ENCODE data around the gene TSPAN18. TPM values are rescaled to one million over a fixed set of nuclear protein-coding genes. Genes with fewer than 3 reads are reported as not detected.

TSPAN18 gene
- total RNA-seq, 1 donor from 2014 or later = 2.8 TPM

GRCh38 chr11:44969651-44970252 is 243.0 kb downstream of the TSPAN18 start:
- Mint-ChIP-seq H3K4me1 (no peaks in the 10 kb centered on the region), H3K9me3 (no peaks in the 10 kb centered on the region), H3K4me3 (no peak overlapping the region), H3K36me3 (ENCODE audit: low read depth) (no peaks in the 10 kb centered on the region), H3K27me3 (no peaks in the 10 kb centered on the region), H3K27ac (no peak overlapping the region)
- intact Hi-C loops (cut with micrococcal nuclease) = no loop called here
- POLR2A ChIA-PET = no interaction called here
- CTCF ChIA-PET = no interaction called here
- ATAC-seq (ENCODE audit: low read depth) (no peak), DNase-seq (no peak)
- TF ChIP-seq, protein P1, sequence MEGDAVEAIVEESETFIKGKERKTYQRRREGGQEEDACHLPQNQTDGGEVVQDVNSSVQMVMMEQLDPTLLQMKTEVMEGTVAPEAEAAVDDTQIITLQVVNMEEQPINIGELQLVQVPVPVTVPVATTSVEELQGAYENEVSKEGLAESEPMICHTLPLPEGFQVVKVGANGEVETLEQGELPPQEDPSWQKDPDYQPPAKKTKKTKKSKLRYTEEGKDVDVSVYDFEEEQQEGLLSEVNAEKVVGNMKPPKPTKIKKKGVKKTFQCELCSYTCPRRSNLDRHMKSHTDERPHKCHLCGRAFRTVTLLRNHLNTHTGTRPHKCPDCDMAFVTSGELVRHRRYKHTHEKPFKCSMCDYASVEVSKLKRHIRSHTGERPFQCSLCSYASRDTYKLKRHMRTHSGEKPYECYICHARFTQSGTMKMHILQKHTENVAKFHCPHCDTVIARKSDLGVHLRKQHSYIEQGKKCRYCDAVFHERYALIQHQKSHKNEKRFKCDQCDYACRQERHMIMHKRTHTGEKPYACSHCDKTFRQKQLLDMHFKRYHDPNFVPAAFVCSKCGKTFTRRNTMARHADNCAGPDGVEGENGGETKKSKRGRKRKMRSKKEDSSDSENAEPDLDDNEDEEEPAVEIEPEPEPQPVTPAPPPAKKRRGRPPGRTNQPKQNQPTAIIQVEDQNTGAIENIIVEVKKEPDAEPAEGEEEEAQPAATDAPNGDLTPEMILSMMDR (IDR thresholded peaks at IDR 0.05) = no peak

GRCh38 chr11:44970293-44970692 is 243.5 kb downstream of the TSPAN18 start:
- ATAC-seq (ENCODE audit: low read depth) = no peak
- TF ChIP-seq, protein P1 (IDR thresholded peaks at IDR 0.05) = no peak
- H3K36me3 Mint-ChIP-seq (ENCODE audit: low read depth) = no peaks in the 10 kb centered on the region
- no peaks in the 10 kb centered on the region for H3K4me1 Mint-ChIP-seq
- intact Hi-C loops (cut with micrococcal nuclease) = no loop called here
- no peak for DNase-seq
- ChIA-PET POLR2A (no interaction called here), CTCF (no interaction called here)
- H3K27ac Mint-ChIP-seq = no peak overlapping the region
- no peaks in the 10 kb centered on the region for H3K9me3 Mint-ChIP-seq
- no peaks in the 10 kb centered on the region for H3K27me3 Mint-ChIP-seq
- H3K4me3 Mint-ChIP-seq = no peak overlapping the region

- POLR2A ChIA-PET = no interaction called here
- no peaks in the 10 kb centered on the region for H3K27me3 Mint-ChIP-seq
- intact Hi-C loops (cut with micrococcal nuclease) = no loop called here
- no peak overlapping the region for H3K27ac Mint-ChIP-seq
- H3K4me1 Mint-ChIP-seq = no peaks in the 10 kb centered on the region
- no peaks in the 10 kb centered on the region for H3K9me3 Mint-ChIP-seq
- no peak overlapping the region for H3K4me3 Mint-ChIP-seq
- no peak for ATAC-seq (ENCODE audit: low read depth)
- DNase-seq = no peak
- TF ChIP-seq, protein P1 (IDR thresholded peaks at IDR 0.05) = no peak
- CTCF ChIA-PET = no interaction called here
- H3K36me3 Mint-ChIP-seq (ENCODE audit: low read depth) = no peaks in the 10 kb centered on the region
Measured at GRCh38 chr11:44971185-44971584, 244.4 kb downstream of the TSPAN18 start.

- intact Hi-C loops (cut with micrococcal nuclease) = no loop called here
- no peak for ATAC-seq (ENCODE audit: low read depth)
- no peak overlapping the region for H3K4me3 Mint-ChIP-seq
- no peak overlapping the region for H3K27ac Mint-ChIP-seq
- ChIA-PET POLR2A (no interaction called here), CTCF (no interaction called here)
- H3K36me3 Mint-ChIP-seq (ENCODE audit: low read depth) = no peaks in the 10 kb centered on the region
- H3K27me3 Mint-ChIP-seq = no peaks in the 10 kb centered on the region
- TF ChIP-seq, protein P1 (IDR thresholded peaks at IDR 0.05) = no peak
- DNase-seq = no peak
- H3K9me3 Mint-ChIP-seq = no peaks in the 10 kb centered on the region
- no peaks in the 10 kb centered on the region for H3K4me1 Mint-ChIP-seq
Measured at GRCh38 chr11:44972746-44973435, 246.1 kb downstream of the TSPAN18 start.

- ChIA-PET POLR2A (no interaction called here), CTCF (interaction anchor here (1.2 kb wide), 1 partner anchor 37 kb away, joined by 3 read pairs; no protein-coding TSS in a partner anchor)
- ATAC-seq (ENCODE audit: low read depth) = no peak
- H3K4me1 Mint-ChIP-seq = no peaks in the 10 kb centered on the region
- no peaks in the 10 kb centered on the region for H3K27me3 Mint-ChIP-seq
- H3K27ac Mint-ChIP-seq = no peak overlapping the region
- no peaks in the 10 kb centered on the region for H3K36me3 Mint-ChIP-seq (ENCODE audit: low read depth)
- intact Hi-C loops (cut with micrococcal nuclease) = no loop called here
- DNase-seq = no peak
- TF ChIP-seq, protein P1 (IDR thresholded peaks at IDR 0.05) = no peak
- H3K4me3 Mint-ChIP-seq = no peak overlapping the region
- no peaks in the 10 kb centered on the region for H3K9me3 Mint-ChIP-seq
Measured at GRCh38 chr11:44973632-44974401, 247.1 kb downstream of the TSPAN18 start.
